Loucy (cell line): ENCODE measurements around the gene PRPS1.

Source experiments
- EZH2phosphoT487 ChIP-seq: fragments of 200-600 bp; IDR thresholded peaks from 2 replicates; pipeline ENCODE4 v1.6.1; 2018; ENCODE audit warnings: antibody characterized with exemption, mild to moderate bottlenecking, moderate library complexity, borderline replicate concordance
- TF ChIP-seq, protein P1 (sequence below): fragments of 200-600 bp; sonication (generic); conservative IDR thresholded peaks from 2 replicates; pipeline ENCODE4 v1.5.1; 2014; ENCODE audit warnings: mild to moderate bottlenecking, antibody characterized with exemption, low read length

DNA sequence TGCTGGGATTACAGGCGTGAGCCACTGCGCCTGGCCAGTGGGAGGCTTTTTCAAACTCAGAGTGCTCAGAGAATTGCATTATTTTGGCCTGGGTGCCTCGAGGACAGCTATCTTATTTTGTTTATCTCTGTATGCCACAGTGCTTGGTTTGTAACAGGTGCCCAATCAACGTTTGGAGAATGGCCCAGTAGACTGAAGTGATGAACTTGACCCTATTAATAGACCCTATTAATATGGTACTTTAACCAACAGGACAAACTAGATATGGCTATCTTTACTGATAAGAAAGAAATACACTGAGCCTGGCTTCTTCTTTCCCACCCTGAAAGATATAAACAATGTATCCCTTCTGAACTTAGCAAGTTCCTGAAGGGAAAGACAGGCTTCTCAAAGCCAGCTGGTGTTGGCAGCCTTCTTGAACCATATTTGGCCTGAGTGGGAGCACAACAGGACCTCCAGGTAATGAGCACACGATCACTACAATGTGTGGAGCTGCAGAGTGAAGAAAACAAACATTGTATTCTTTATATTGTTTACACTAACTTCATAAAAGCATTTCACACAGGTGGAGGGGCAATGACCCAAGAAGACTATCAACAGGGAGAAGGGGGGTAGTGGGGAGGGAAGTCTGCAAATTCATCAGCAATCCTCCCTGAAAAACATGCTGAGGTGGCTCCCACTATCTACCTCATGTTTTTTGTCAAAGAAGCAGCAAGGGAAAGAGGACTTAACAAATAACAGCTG lies 41.7 kb downstream of the PRPS1 start:
- TF ChIP-seq, protein P1, sequence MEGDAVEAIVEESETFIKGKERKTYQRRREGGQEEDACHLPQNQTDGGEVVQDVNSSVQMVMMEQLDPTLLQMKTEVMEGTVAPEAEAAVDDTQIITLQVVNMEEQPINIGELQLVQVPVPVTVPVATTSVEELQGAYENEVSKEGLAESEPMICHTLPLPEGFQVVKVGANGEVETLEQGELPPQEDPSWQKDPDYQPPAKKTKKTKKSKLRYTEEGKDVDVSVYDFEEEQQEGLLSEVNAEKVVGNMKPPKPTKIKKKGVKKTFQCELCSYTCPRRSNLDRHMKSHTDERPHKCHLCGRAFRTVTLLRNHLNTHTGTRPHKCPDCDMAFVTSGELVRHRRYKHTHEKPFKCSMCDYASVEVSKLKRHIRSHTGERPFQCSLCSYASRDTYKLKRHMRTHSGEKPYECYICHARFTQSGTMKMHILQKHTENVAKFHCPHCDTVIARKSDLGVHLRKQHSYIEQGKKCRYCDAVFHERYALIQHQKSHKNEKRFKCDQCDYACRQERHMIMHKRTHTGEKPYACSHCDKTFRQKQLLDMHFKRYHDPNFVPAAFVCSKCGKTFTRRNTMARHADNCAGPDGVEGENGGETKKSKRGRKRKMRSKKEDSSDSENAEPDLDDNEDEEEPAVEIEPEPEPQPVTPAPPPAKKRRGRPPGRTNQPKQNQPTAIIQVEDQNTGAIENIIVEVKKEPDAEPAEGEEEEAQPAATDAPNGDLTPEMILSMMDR: no peak
- no peak for TF ChIP-seq EZH2phosphoT487
